ENCODE data around the gene AIG1.

GRCh38 chr6:143333081-143333480 is 272.4 kb downstream of the AIG1 start:
- TF ChIP-seq EZH2 (IDR thresholded peaks at IDR 0.05; ENCODE audit: insufficient read depth, poor library complexity, severe bottlenecking) (no peak), EZH2phosphoT487 (IDR thresholded peaks at IDR 0.05; ENCODE audit: insufficient read depth, low read depth) (no peak)

Measured in GM23248 (cell line).